OCI-LY3 (cell line): ENCODE data around the gene BCL11B.

Experiments used
- H2AFZ ChIP-seq: fragments of 200-600, 300-600 bp; shearing (Covaris generic); 2 replicates; pipeline ENCODE4 v1.6.0; 2014; ENCODE audit warnings: antibody characterized with exemption, low read depth, low read length
- H3K27ac ChIP-seq: fragments of 200-600, 300-600 bp; sonication (generic); 2 replicates; pipeline ENCODE4 v1.5.1; 2014; ENCODE audit warnings: mild to moderate bottlenecking, low read length, moderate library complexity, mixed read lengths
- H3K27me3 ChIP-seq: fragments of 200-600, 300-600 bp; sonication (generic); 2 replicates; pipeline ENCODE4 v1.6.1; 2014; ENCODE audit warnings: low read depth, low read length, mixed read lengths
- H3K36me3 ChIP-seq: fragments of 200-600, 300-600 bp; sonication (generic); replicated peaks from 2 replicates; pipeline ENCODE3; 2014; ENCODE audit warnings: low read depth, low read length, mixed read lengths
- H3K4me1 ChIP-seq: fragments of 300-600, 200-600 bp; sonication (generic); 2 replicates; pipeline ENCODE4 v1.6.1; 2014; ENCODE audit warnings: low read length, mixed read lengths
- H3K4me2 ChIP-seq: fragments of 200-600, 300-600 bp; sonication (generic); 2 replicates; pipeline ENCODE4 v1.6.1; 2014; ENCODE audit warnings: low read length, mixed read lengths
- H3K4me3 ChIP-seq: fragments of 300-600, 200-600 bp; sonication (generic); 2 replicates; pipeline ENCODE4 v1.5.1; 2014; ENCODE audit warnings: antibody characterized with exemption, mild to moderate bottlenecking, low read length, moderate library complexity
- H3K79me2 ChIP-seq: fragments of 300-600, 200-600 bp; shearing (Covaris generic); 2 replicates; pipeline ENCODE4 v1.6.1; 2014; ENCODE audit warnings: mild to moderate bottlenecking, low read length, mixed read lengths
- H3K9ac ChIP-seq: fragments of 300-600, 200-600 bp; shearing (Covaris generic); 2 replicates; pipeline ENCODE4 v1.6.0; 2014; ENCODE audit warnings: mild to moderate bottlenecking, low read length, moderate library complexity
- H3K9me3 ChIP-seq: fragments of 200-600, 300-600 bp; shearing (Covaris generic); 2 replicates; pipeline ENCODE4 v1.6.1; 2014; ENCODE audit warnings: low read length, mixed read lengths; ENCODE audit not compliant: insufficient read depth
- H4K20me1 ChIP-seq: fragments of 200-600, 300-600 bp; sonication (generic); 2 replicates; pipeline ENCODE4 v1.6.1; 2016; ENCODE audit warnings: low read length, mixed read lengths; ENCODE audit not compliant: insufficient read depth
- CTCF ChIP-seq: fragments of 200-600, 300-600 bp; sonication (generic); IDR thresholded peaks from 2 replicates; pipeline ENCODE4 v1.5.1; 2014; ENCODE audit warnings: antibody characterized with exemption, low read length, low read depth
- EZH2phosphoT487 ChIP-seq: fragments of 200-600 bp; shearing (Covaris generic); IDR thresholded peaks from 2 replicates; pipeline ENCODE4 v1.6.1; 2018; ENCODE audit warnings: antibody characterized with exemption, mixed run types, low read depth

BCL11B gene

GRCh38 chr14:99203801-99204200 lies 68.2 kb downstream of the BCL11B start:
- TF ChIP-seq CTCF = no peak
- no peaks in the 10 kb centered on the region for H3K79me2 ChIP-seq
- H2AFZ ChIP-seq = no peak overlapping the region
- no peaks in the 10 kb centered on the region for H3K4me1 ChIP-seq
- no peaks in the 10 kb centered on the region for H3K27me3 ChIP-seq
- H3K4me2 ChIP-seq = no peak overlapping the region
- H3K36me3 ChIP-seq = no peaks in the 10 kb centered on the region
- no peak overlapping the region for H3K9ac ChIP-seq
- no peak overlapping the region for H3K27ac ChIP-seq
- no peak overlapping the region for H3K4me3 ChIP-seq
- H4K20me1 ChIP-seq = no peaks in the 10 kb centered on the region
- H3K9me3 ChIP-seq = no peaks in the 10 kb centered on the region

- H3K36me3 ChIP-seq = no peaks in the 10 kb centered on the region
- no peaks in the 10 kb centered on the region for H3K79me2 ChIP-seq
- H3K27me3 ChIP-seq = no peaks in the 10 kb centered on the region
- H2AFZ ChIP-seq = no peak overlapping the region
- TF ChIP-seq CTCF (no peak), EZH2phosphoT487 (no peak)
- H3K9me3 ChIP-seq = no peaks in the 10 kb centered on the region
- no peaks in the 10 kb centered on the region for H3K4me1 ChIP-seq
- no peak overlapping the region for H3K4me3 ChIP-seq
- no peak overlapping the region for H3K27ac ChIP-seq
- H4K20me1 ChIP-seq = no peaks in the 10 kb centered on the region
- no peak overlapping the region for H3K9ac ChIP-seq
- H3K4me2 ChIP-seq = no peak overlapping the region
Observed at GRCh38 chr14:99203080-99203479, 68.9 kb downstream of the BCL11B start.

GRCh38 chr14:99202516-99202915 lies 69.5 kb downstream of the BCL11B start:
- Histone ChIP-seq H2AFZ (no peak overlapping the region), H3K36me3 (no peaks in the 10 kb centered on the region), H3K9me3 (no peaks in the 10 kb centered on the region), H3K4me2 (no peak overlapping the region), H3K4me1 (no peaks in the 10 kb centered on the region), H3K9ac (no peak overlapping the region), H3K79me2 (no peaks in the 10 kb centered on the region), H3K27me3 (no peaks in the 10 kb centered on the region), H3K4me3 (no peak overlapping the region), H4K20me1 (no peaks in the 10 kb centered on the region), H3K27ac (no peak overlapping the region)
- TF ChIP-seq CTCF (no peak), EZH2phosphoT487 (no peak)

- Histone ChIP-seq H3K79me2 (no peaks in the 10 kb centered on the region), H3K4me1 (no peaks in the 10 kb centered on the region), H3K4me2 (no peak overlapping the region), H3K4me3 (no peak overlapping the region), H3K9ac (no peak overlapping the region), H3K9me3 (no peaks in the 10 kb centered on the region), H3K27ac (no peak overlapping the region), H4K20me1 (no peaks in the 10 kb centered on the region), H3K36me3 (no peaks in the 10 kb centered on the region), H3K27me3 (no peaks in the 10 kb centered on the region), H2AFZ (no peak overlapping the region)
- TF ChIP-seq CTCF (no peak), EZH2phosphoT487 (no peak)
Observed at GRCh38 chr14:99201351-99202073, 70.5 kb downstream of the BCL11B start.
